Activated CD4-positive, alpha-beta T cell treated with anti-CD3 and anti-CD28 coated beads, Interleukin-2, amount 10 ng/mL, durations not matched to agents 7 days and 5 days (primary cell): ENCODE measurements around the gene HIPK3. TPM values are rescaled to one million over a fixed set of nuclear protein-coding genes. Genes with fewer than 3 reads are reported as not detected.

Experiments used
- CTCF ChIA-PET: fragments of 350-600 bp; sonication (Branson Sonifier 250); formaldehyde crosslinking; loops from one replicate; lab custom pipeline; 2021; ENCODE audit warnings: antibody characterized with exemption; lab: Charles Lee
- POLR2A ChIA-PET: fragments of 350-600 bp; sonication (Branson Sonifier 250); formaldehyde crosslinking; loops from one replicate; lab custom pipeline; 2021; ENCODE audit warnings: antibody characterized with exemption; lab: Charles Lee
- DNase-seq: peaks from one replicate; pipeline ENCODE4 v3.0.0-alpha.2; 2020
- H3K27ac Mint-ChIP-seq: one replicate; pipeline ENCODE4 v1.8.0; 2021; ENCODE audit warnings: mild to moderate bottlenecking, moderate library complexity, mixed read lengths
- H3K27me3 Mint-ChIP-seq: one replicate; pipeline ENCODE4 v1.8.0; 2021; ENCODE audit warnings: mixed read lengths
- H3K36me3 Mint-ChIP-seq: one replicate; pipeline ENCODE4 v1.8.0; 2021; ENCODE audit warnings: low read depth, mixed read lengths
- H3K4me1 Mint-ChIP-seq: one replicate; pipeline ENCODE4 v1.8.0; 2021; ENCODE audit warnings: mixed read lengths
- H3K4me3 Mint-ChIP-seq: one replicate; pipeline ENCODE4 v1.8.0; 2021; ENCODE audit warnings: mild to moderate bottlenecking, moderate library complexity, mixed read lengths
- H3K9me3 Mint-ChIP-seq: one replicate; pipeline ENCODE4 v1.8.0; 2021; ENCODE audit warnings: mixed read lengths
- total RNA-seq, 2 experiments: library from RNA; stranded (reverse); gene quantifications; one replicate each; pipeline ENCODE4 v1.2.3, GENCODE V29; 2021

The HIPK3 gene
- total RNA-seq, 2 experiments from 2014 or later, result 41.3 to 43.8 TPM

GRCh38 chr11:33264926-33265325 lies 7.7 kb downstream of the HIPK3 start:
- peaks cover 3% of the 10 kb centered on the region for H3K36me3 Mint-ChIP-seq
- CTCF ChIA-PET, result no interaction called here
- POLR2A ChIA-PET, result no interaction called here

GRCh38 chr11:33266393-33267215 lies 9.4 kb downstream of the HIPK3 start:
- no peak overlapping the region for H3K27ac Mint-ChIP-seq
- H3K4me3 Mint-ChIP-seq, result no peak overlapping the region
- DNase-seq, result no peak
- ChIA-PET CTCF (interaction anchor here (0.5 to 0.6 kb wide), 3 partner anchors 177 to 1113 kb away, joined by 3 to 5 read pairs (median 3); no protein-coding TSS in a partner anchor), POLR2A (interaction anchor here (0.6 kb wide), 1 partner anchor 54 kb away, joined by 5 read pairs; no protein-coding TSS in a partner anchor)
- H3K9me3 Mint-ChIP-seq, result no peaks in the 10 kb centered on the region
- H3K36me3 Mint-ChIP-seq, result no peaks in the 10 kb centered on the region
- H3K4me1 Mint-ChIP-seq, result peaks cover 7% of the 10 kb centered on the region
- no peaks in the 10 kb centered on the region for H3K27me3 Mint-ChIP-seq

More at GRCh38 chr11:33264926-33265325, 7.7 kb downstream of the HIPK3 start:
- H3K9me3 Mint-ChIP-seq, result no peaks in the 10 kb centered on the region
- peaks cover 16% of the 10 kb centered on the region for H3K4me1 Mint-ChIP-seq
- H3K27me3 Mint-ChIP-seq, result no peaks in the 10 kb centered on the region
- no peak overlapping the region for H3K27ac Mint-ChIP-seq
- no peak overlapping the region for H3K4me3 Mint-ChIP-seq
- DNase-seq, result no peak

DNA sequence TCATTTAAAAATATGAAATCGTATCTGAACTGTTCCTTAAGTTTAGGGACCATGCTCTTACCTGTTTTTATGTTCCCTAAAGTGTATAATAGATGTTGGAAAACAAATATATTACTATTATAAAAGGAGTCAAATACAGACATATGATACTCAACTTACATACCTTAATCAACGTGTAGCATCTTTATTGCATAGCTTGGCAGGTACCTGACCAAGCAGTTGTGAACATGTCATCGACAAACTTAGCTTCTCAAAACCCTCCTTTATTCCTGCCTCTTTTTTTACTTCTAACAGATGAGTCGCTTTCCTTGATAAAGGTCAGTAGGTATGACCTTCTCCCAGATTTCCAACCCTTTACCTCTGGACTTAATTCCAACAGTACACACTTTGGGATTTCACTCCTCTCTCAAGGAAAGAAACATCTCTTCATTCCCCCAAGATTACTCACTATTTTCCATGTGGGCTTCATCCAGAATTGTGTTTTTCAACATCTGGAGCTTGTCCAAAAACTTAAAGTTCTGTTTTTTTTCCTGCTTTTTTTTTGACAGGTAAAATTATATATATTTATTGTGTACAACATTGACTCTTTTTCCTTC lies 11.9 kb downstream of the HIPK3 start:
- Mint-ChIP-seq H3K27me3 (no peaks in the 10 kb centered on the region), H3K4me1 (peaks cover 4% of the 10 kb centered on the region), H3K4me3 (no peak overlapping the region), H3K27ac (no peak overlapping the region), H3K9me3 (no peaks in the 10 kb centered on the region), H3K36me3 (no peaks in the 10 kb centered on the region)
- no peak for DNase-seq
- ChIA-PET POLR2A (no interaction called here), CTCF (interaction anchor here (0.5 kb wide), 1 partner anchor 467 kb away, joined by 3 read pairs; no protein-coding TSS in a partner anchor)

DNA sequence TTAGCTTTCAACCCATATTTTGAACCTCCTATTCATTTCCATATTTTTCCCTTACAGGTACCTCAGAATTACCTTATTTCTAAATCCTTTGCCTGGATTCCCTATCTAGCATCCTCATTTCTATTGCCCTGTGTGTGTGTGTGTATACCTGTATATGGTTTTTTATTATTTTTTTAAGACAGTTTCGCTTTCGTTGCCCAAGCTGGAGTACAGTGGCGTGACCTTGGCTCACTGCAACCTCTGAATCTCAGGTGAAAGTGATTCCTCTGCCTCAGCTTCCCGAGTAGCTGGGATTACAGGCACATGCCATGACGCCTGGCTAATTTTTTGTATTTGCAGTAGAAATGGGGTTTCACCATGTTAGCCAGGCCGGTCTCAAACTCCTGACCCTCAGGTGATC lies 12.6 kb downstream of the HIPK3 start:
- H3K27me3 Mint-ChIP-seq, result no peaks in the 10 kb centered on the region
- ChIA-PET POLR2A (no interaction called here), CTCF (no interaction called here)
- no peak for DNase-seq
- no peak overlapping the region for H3K4me3 Mint-ChIP-seq
- H3K36me3 Mint-ChIP-seq, result no peaks in the 10 kb centered on the region
- peaks cover 4% of the 10 kb centered on the region for H3K4me1 Mint-ChIP-seq
- H3K27ac Mint-ChIP-seq, result no peak overlapping the region
- H3K9me3 Mint-ChIP-seq, result no peaks in the 10 kb centered on the region

GRCh38 chr11:33271059-33271458 lies 13.9 kb downstream of the HIPK3 start:
- H3K4me3 Mint-ChIP-seq, result no peak overlapping the region
- H3K27ac Mint-ChIP-seq, result no peak overlapping the region
- H3K4me1 Mint-ChIP-seq, result peaks cover 4% of the 10 kb centered on the region
- no peaks in the 10 kb centered on the region for H3K36me3 Mint-ChIP-seq
- CTCF ChIA-PET, result no interaction called here
- H3K27me3 Mint-ChIP-seq, result no peaks in the 10 kb centered on the region
- no peak for DNase-seq
- POLR2A ChIA-PET, result no interaction called here
- no peaks in the 10 kb centered on the region for H3K9me3 Mint-ChIP-seq

DNA sequence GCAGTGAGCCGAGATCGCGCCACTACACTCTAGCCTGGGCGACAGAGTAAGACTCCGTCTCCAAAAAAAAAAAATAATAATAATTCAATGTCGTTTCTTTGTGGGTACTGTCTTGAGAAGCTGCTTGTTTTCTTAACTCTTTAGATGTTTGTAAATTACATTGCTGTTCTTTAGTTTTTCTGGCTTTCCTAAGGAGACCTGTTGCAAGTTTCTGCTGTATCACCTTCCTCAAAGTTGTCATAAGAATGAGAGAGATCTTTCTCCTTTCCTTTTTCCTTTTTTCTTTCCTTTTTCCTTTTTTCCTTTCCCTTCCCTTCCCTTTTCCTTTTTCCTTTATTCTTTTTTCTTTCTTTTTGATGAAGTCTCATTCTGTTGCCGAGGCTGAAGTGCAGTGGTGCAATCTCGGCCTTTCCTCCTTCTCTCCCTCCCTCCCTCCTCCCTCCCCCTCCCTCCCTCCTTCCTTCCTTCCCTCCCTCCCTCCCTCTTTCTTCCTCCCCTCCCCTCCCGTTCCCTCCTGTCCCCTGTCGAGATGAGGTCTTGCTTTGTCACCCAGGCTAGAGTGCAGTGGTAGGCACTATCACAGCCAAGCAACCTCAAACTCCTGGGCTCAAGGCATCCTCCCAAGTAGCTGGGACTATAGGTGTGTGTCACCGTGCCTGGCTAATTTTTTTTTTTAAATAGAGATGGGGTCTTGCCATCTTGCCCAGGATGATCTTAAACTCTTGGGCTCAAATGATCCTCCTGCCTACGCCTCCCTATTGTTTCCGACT lies 15.3 kb downstream of the HIPK3 start:
- H3K36me3 Mint-ChIP-seq, result no peaks in the 10 kb centered on the region
- CTCF ChIA-PET, result no interaction called here
- peaks cover 6% of the 10 kb centered on the region for H3K4me1 Mint-ChIP-seq
- H3K9me3 Mint-ChIP-seq, result no peaks in the 10 kb centered on the region
- DNase-seq, result no peak
- POLR2A ChIA-PET, result no interaction called here
- H3K4me3 Mint-ChIP-seq, result no peak overlapping the region
- H3K27ac Mint-ChIP-seq, result no peak overlapping the region
- no peaks in the 10 kb centered on the region for H3K27me3 Mint-ChIP-seq

DNA sequence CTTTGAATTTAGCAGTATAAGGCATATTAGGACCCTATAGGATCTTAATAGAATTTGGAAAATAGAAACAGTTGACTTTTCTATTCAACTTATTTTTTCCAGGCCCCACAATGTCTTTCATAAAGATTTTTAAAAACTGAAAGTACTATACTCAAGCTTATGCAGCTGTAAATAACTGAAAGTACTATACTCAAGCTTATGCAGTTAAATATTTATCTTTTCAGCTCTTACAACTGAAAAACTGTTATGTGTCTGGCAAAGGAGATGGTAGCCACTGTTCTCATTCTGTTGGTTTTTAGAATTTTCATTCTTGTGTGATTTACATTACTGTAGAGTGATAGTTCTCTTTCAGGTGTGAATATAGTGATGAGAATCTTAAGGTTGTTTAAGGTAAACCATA lies 16.5 kb downstream of the HIPK3 start:
- ChIA-PET CTCF (no interaction called here), POLR2A (no interaction called here)
- no peak overlapping the region for H3K27ac Mint-ChIP-seq
- H3K4me1 Mint-ChIP-seq, result peaks cover 8% of the 10 kb centered on the region
- H3K9me3 Mint-ChIP-seq, result no peaks in the 10 kb centered on the region
- DNase-seq, result no peak
- H3K27me3 Mint-ChIP-seq, result no peaks in the 10 kb centered on the region
- peaks cover 2% of the 10 kb centered on the region for H3K36me3 Mint-ChIP-seq
- H3K4me3 Mint-ChIP-seq, result no peak overlapping the region

GRCh38 chr11:33280411-33280810 lies 23.2 kb downstream of the HIPK3 start:
- DNase-seq, result no peak
- CTCF ChIA-PET, result interaction anchor here (1.2 kb wide), 1 partner anchor 17 kb away, joined by 3 read pairs; no protein-coding TSS in a partner anchor

GRCh38 chr11:33281758-33282157 lies 24.6 kb downstream of the HIPK3 start:
- POLR2A ChIA-PET, result no interaction called here

More at GRCh38 chr11:33280411-33280810, 23.2 kb downstream of the HIPK3 start:
- H3K27me3 Mint-ChIP-seq, result no peaks in the 10 kb centered on the region
- POLR2A ChIA-PET, result no interaction called here
- peaks cover 4% of the 10 kb centered on the region for H3K4me1 Mint-ChIP-seq
- no peaks in the 10 kb centered on the region for H3K9me3 Mint-ChIP-seq
- H3K36me3 Mint-ChIP-seq, result peaks cover 2% of the 10 kb centered on the region
- no peak overlapping the region for H3K27ac Mint-ChIP-seq
- H3K4me3 Mint-ChIP-seq, result no peak overlapping the region

GRCh38 chr11:33284818-33285217 lies 27.6 kb downstream of the HIPK3 start:
- peaks cover 16% of the 10 kb centered on the region for H3K36me3 Mint-ChIP-seq
- no peak overlapping the region for H3K27ac Mint-ChIP-seq
- POLR2A ChIA-PET, result no interaction called here
- CTCF ChIA-PET, result interaction anchor here (0.7 kb wide), 1 partner anchor 149 kb away, joined by 3 read pairs; no protein-coding TSS in a partner anchor
- no peaks in the 10 kb centered on the region for H3K9me3 Mint-ChIP-seq
- no peak for DNase-seq
- no peak overlapping the region for H3K4me3 Mint-ChIP-seq
- H3K27me3 Mint-ChIP-seq, result no peaks in the 10 kb centered on the region
- H3K4me1 Mint-ChIP-seq, result no peaks in the 10 kb centered on the region

More at GRCh38 chr11:33281758-33282157, 24.6 kb downstream of the HIPK3 start:
- peaks cover 7% of the 10 kb centered on the region for H3K36me3 Mint-ChIP-seq
- no peaks in the 10 kb centered on the region for H3K27me3 Mint-ChIP-seq
- no peak overlapping the region for H3K4me3 Mint-ChIP-seq
- peaks cover 4% of the 10 kb centered on the region for H3K4me1 Mint-ChIP-seq
- H3K9me3 Mint-ChIP-seq, result no peaks in the 10 kb centered on the region
- H3K27ac Mint-ChIP-seq, result no peak overlapping the region
- DNase-seq, result no peak
- CTCF ChIA-PET, result no interaction called here

DNA sequence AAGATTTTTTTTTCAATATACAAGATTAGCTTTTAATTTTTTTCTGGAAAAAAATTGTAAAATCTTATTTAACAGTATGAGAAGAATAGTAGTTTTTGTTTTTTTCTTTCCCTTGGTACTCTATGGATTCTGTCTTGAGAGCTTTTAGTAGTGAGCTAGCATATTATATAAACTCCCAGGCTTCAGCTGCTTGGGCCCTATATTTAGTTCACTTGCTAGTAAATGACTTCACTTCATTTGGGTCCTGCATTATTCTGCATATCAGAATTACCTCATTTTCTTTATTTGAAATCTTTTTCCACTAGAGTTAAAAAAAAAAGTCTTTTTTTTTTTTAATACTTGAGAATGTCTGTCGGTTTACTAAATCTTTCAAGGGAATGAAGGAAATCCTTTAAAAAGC lies 33.1 kb downstream of the HIPK3 start:
- H3K27ac Mint-ChIP-seq, result no peak overlapping the region
- ChIA-PET CTCF (interaction anchor here (0.6 kb wide), 1 partner anchor 488 kb away, joined by 3 read pairs; no protein-coding TSS in a partner anchor), POLR2A (no interaction called here)
- no peaks in the 10 kb centered on the region for H3K27me3 Mint-ChIP-seq
- peaks cover 29% of the 10 kb centered on the region for H3K36me3 Mint-ChIP-seq
- DNase-seq, result no peak
- no peak overlapping the region for H3K4me3 Mint-ChIP-seq
- no peaks in the 10 kb centered on the region for H3K4me1 Mint-ChIP-seq
- no peaks in the 10 kb centered on the region for H3K9me3 Mint-ChIP-seq

- ChIA-PET POLR2A (no interaction called here), CTCF (no interaction called here)
- H3K27ac Mint-ChIP-seq, result no peak overlapping the region
- H3K27me3 Mint-ChIP-seq, result no peaks in the 10 kb centered on the region
- no peaks in the 10 kb centered on the region for H3K9me3 Mint-ChIP-seq
- DNase-seq, result no peak
- H3K36me3 Mint-ChIP-seq, result peaks cover 36% of the 10 kb centered on the region
- no peak overlapping the region for H3K4me3 Mint-ChIP-seq
- no peaks in the 10 kb centered on the region for H3K4me1 Mint-ChIP-seq
Observed at GRCh38 chr11:33291004-33291777, 34.0 kb downstream of the HIPK3 start.
